Ovary (tissue), 3 donors: ENCODE results near the gene GNB5.

Source experiments
- POLR2A ChIP-seq: fragments of 450-650 bp; IDR thresholded peaks from one replicate; pipeline ENCODE4 v1.6.1; 2017; ENCODE audit warnings: antibody characterized with exemption, mild to moderate bottlenecking, moderate library complexity
- TF ChIP-seq, protein P1 (sequence below), 3 donors: fragments of 450-650 bp in 2 of 3; fragments of 200-600 bp in 1 of 3; IDR thresholded peaks; one replicate each; pipeline versions ENCODE4 v1.5.1 to v1.8.0; 2016 to 2022; ENCODE audit warnings: antibody characterized with exemption in 3 of 3, mild to moderate bottlenecking in 1 of 3
- donor health status: DM: no; HTN: no; CAD: no.

GRCh38 chr15:52095597-52096262 is 95.5 kb downstream of the GNB5 start:
- TF ChIP-seq, protein P1, sequence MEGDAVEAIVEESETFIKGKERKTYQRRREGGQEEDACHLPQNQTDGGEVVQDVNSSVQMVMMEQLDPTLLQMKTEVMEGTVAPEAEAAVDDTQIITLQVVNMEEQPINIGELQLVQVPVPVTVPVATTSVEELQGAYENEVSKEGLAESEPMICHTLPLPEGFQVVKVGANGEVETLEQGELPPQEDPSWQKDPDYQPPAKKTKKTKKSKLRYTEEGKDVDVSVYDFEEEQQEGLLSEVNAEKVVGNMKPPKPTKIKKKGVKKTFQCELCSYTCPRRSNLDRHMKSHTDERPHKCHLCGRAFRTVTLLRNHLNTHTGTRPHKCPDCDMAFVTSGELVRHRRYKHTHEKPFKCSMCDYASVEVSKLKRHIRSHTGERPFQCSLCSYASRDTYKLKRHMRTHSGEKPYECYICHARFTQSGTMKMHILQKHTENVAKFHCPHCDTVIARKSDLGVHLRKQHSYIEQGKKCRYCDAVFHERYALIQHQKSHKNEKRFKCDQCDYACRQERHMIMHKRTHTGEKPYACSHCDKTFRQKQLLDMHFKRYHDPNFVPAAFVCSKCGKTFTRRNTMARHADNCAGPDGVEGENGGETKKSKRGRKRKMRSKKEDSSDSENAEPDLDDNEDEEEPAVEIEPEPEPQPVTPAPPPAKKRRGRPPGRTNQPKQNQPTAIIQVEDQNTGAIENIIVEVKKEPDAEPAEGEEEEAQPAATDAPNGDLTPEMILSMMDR (IDR thresholded peaks at IDR 0.05), result no peak
- no peak for TF ChIP-seq POLR2A
